ENCODE measurements around the gene KATNAL2.
A peak's percentile ranks its signal among the peaks of the same experiment; 100 is the strongest.

KATNAL2 gene

DNA sequence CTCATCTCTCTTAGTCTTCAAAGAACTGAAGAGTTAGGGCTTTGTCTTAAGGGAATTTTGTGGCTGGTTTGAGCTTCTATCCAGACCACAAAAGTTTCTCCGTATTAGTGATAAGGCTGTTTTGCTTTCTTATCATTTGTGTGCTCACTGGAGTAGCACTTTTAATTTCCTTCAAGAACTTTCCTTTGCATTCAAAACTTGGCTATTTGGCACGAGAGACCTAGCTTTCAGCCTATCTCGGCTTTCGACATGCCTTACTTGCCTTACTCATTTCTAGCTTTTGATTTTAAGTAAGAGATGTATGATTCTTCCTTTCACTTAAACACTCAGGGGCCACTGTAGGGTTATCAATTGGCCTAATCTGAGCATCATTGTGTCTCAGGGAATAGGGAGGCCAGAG is 203.0 kb downstream of the KATNAL2 start:
- peak; percentile 19 for DNase-seq

DNA sequence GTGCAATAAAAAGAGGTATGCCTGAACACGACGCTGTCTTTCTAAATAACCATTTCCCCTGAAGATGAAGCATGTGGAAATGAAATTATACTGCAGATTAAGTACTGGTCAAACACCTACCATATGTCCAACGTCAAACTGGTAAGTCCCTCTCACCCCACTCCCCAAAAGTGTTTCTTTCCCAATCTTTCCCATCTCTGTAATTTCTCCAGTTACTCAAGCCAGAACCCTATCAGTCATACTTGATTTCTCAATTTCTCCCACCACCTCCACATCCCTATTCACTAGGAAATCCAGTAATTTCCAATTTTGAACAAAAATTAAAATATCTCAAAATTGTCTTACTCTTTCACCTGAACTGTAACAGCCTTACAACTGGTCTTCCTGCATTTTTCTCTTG is 203.7 kb downstream of the KATNAL2 start:
- no peak for DNase-seq

- DNase-seq: no peak
These were observed 223.9 kb downstream of the KATNAL2 start for GRCh38 chr18:47141289-47141688.

DNA sequence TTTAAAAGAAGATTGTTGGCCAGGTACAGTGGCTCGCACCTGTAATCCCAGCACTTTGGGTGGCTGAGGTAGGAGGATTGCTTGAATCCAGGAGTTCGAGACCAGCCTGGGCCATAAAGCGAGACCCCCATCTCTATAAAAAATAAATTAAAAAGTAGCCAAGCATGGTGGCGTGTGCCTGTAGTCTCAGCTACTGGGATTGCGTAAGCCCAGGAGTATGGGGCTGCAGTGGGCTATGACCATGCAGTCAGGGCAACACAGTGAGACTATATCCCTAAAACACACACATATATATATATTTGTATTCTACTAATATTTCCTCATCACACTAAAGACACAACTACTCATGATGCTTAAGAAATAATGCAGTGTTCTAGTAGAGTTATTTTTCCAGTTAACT is 225.8 kb downstream of the KATNAL2 start:
- DNase-seq: no peak

DNA sequence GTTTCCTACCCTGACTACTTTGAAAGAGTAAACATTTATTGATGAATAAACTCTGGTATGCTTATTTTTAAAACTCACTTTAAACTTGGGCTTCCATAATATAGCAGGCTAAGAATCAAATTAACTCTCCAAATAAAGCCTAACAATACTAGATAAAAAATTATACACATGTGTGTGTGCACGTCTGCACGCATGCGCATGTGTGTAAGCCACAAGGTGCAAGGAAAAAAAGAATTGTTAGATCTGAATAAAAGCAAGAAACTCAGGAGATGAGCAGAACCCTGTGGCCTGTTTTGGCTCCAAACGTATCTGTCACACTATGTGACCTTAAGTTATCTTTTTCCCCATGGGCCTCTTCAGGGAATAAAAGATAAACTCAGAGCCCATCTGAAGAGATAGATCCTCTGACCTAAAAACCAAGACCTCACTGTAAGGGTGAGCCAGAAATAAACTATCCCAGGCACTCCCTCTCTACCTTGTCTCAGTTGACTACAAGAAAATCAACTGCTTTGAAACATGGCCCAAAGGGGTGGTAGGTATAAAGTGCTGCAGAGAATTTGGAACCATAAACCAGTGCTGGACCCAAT is 226.6 kb downstream of the KATNAL2 start:
- no peak for DNase-seq

DNA sequence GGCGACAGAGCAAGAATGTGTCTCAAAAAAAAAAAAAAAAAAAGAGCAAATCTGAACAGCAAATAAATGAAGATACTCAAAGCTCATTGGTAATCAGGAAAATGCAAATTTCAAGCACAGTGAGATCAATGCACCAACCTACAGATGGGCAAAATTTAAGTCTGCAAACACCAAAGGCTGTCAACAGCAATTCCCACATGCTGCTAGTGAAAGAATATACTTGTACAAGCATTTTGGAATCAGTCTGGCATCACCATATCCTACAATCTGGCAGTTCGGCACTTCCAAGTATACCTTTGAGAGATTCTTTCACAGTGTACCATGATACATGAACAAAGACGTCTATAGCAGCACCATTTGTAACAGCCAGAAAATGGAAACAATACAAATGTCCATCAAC is 228.8 kb downstream of the KATNAL2 start:
- no peak for DNase-seq

DNA sequence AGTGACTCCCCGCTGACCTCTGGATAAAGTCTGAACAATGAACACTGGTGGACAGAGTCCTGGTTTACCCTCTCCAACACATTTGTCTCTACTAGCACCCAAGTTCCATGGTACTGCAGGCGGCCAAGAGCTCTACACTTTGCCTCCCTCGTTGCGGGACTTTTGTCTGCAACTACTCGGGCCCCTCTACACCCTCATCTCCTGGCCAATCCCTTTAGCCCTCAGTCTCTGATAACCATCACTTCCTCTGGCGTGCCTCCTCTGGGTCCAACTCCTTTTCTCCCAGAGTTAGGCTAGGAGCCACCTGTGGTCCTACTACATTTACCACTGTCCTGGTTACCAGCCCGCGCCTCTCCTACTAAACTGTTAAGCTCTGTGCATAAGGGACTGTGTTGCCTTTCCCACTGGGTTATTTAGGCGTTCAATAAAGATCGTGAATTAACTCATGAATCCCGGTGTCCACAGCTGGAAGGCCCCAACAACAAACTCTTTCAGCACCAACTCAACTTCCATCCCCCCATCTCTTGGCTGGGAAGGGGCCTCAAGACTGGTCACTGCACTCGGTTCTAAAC is 232.1 kb downstream of the KATNAL2 start:
- DNase-seq: peak; percentile 4

GRCh38 chr18:47150029-47150823 is 232.8 kb downstream of the KATNAL2 start, which contains the start of gene HDHD2:
Gene HDHD2, minus strand, starts transcription at chr18:47150500. Its CDS starts 14,061 bp downstream, at chr18:47136439.
- peak; percentile 91 for DNase-seq

- no peak for DNase-seq
These were observed 233.5 kb downstream of the KATNAL2 start for GRCh38 chr18:47150824-47151366.

GRCh38 chr18:47151439-47151838 is 234.0 kb downstream of the KATNAL2 start:
- DNase-seq: no peak
